Right lobe of liver (tissue), 6 donors: Measurements from ENCODE around the gene SPRR2E. TPM values are rescaled to one million over a fixed set of nuclear protein-coding genes. Genes with fewer than 3 reads are reported as not detected.
"Not testable (repeated sequence)": the region's sequence is repeated elsewhere in the genome, so short reads cannot be mapped to it uniquely, and the experiment has no call there.

Source experiments
- ATAC-seq, 4 donors: fragments of 200-7000 bp; cut with Tn5 transposase; one replicate each; pipeline ENCODE4 v1.9.1; 2020; ENCODE audit warnings: mild to moderate bottlenecking in 4 of 4, moderate library complexity in 4 of 4
- DNase-seq, 3 donors: peaks; one replicate each; pipeline ENCODE4 v3.0.0-alpha.2; 2020
- H3K27ac ChIP-seq, 3 donors: fragments of 200-600 bp; one replicate each; pipeline ENCODE4 v1.8.0; 2022
- H3K27me3 ChIP-seq, 2 donors: fragments of 200-600 bp; one replicate each; pipeline ENCODE4 v1.8.0; 2022
- H3K36me3 ChIP-seq, 4 donors: fragments of 200-600 bp; sonication (generic) in 1 of 4; one replicate each; pipeline versions ENCODE4 v1.5.1 to v1.8.0; 2017 to 2022; ENCODE audit warnings: control low read depth in 1 of 4
- H3K4me1 ChIP-seq, 4 donors: fragments of 200-600 bp; sonication (generic) in 1 of 4; one replicate each; pipeline versions ENCODE4 v1.5.1 to v1.8.0; 2017 to 2022; ENCODE audit warnings: control low read depth in 1 of 4
- H3K4me3 ChIP-seq, 3 donors: fragments of 200-600 bp; one replicate each; pipeline ENCODE4 v1.8.0; 2022
- H3K9me3 ChIP-seq, 4 donors: fragments of 200-600 bp; sonication (generic) in 1 of 4; one replicate each; pipeline versions ENCODE4 v1.5.1 to v1.8.0; 2017 to 2022; ENCODE audit warnings: control low read depth in 1 of 4
- POLR2A ChIP-seq: fragments of 450-650 bp; IDR thresholded peaks from one replicate; pipeline ENCODE4 v1.6.1; 2017; ENCODE audit warnings: antibody characterized with exemption, mild to moderate bottlenecking
- WGBS: methylation state at CpG from one replicate; pipeline ENCODE4 v1.1.6; 2018; ENCODE audit warnings: low coverage, low lambda C conversion rate; ENCODE audit not compliant: insufficient coverage; ENCODE audit errors: missing lambda C conversion rate; 5-methylcytosine and 5-hydroxymethylcytosine counted together
- intact Hi-C, 2 donors: fragments of 100-400 bp; cut with DNase I; formaldehyde crosslinking; loops; one replicate each; pipeline versions ENCODE4 v1.11.2 to v1.14.1; 2022
- long read RNA-seq: library from polyadenylated mRNA; unstranded; transcript quantifications from one replicate; pipeline ENCODE4 v2.0.0, GENCODE V29; 2019
- total RNA-seq, 6 experiments: library from RNA; depleted of rRNA in 2 of 6; stranded (reverse); fragments of >200 nt in 2 of 6; fragmentation: NEBNext Ultra II Directional in 3 of 6; extraction: Animal tissue kit (Norgen Biotek cat#: 25700) in 3 of 6; gene quantifications; one replicate each; pipeline versions ENCODE4 v1.1.0 to v1.2.4, GENCODE V29; 2016 to 2023
- TF ChIP-seq, protein P1 (sequence below), 4 donors: fragments of 200-600 bp in 3 of 4; fragments of 450-650 bp in 1 of 4; IDR thresholded peaks; one replicate each; pipeline versions ENCODE4 v1.5.1 to v1.8.0; 2016 to 2022; ENCODE audit warnings: antibody characterized with exemption in 4 of 4, mild to moderate bottlenecking in 2 of 4
- donor health status: DM: no; HTN: yes; CAD: no.
- donor health status: DM: no; HTN: no; CAD: no.
- donor health status: DM: no; HTN: no; CAD: no.
- donor health status: DM: no; HTN: yes; CAD: no.
- donor health status: DM: no; HTN: yes; CAD: no.

Gene SPRR2E
- not detected for total RNA-seq
- long read RNA-seq = 0 reads

GRCh38 chr1:153094426-153094825, at the start of gene SPRR2E:
Gene SPRR2E, minus strand, starts transcription at chr1:153094526. Its CDS starts 775 bp downstream, at chr1:153093751.
- Histone ChIP-seq H3K27me3 (no peaks in the 10 kb centered on the region), H3K36me3 (no peaks in the 10 kb centered on the region), H3K9me3 (no peaks in the 10 kb centered on the region), H3K27ac (no peak within 1 kb of the TSS), H3K4me1 (no peaks in the 10 kb centered on the region), H3K4me3 (no peak within 1 kb of the TSS)
- ATAC-seq (no peak), DNase-seq (no peak)
- intact Hi-C loops = no loop called here
- no peak for TF ChIP-seq POLR2A
- TF ChIP-seq, protein P1, sequence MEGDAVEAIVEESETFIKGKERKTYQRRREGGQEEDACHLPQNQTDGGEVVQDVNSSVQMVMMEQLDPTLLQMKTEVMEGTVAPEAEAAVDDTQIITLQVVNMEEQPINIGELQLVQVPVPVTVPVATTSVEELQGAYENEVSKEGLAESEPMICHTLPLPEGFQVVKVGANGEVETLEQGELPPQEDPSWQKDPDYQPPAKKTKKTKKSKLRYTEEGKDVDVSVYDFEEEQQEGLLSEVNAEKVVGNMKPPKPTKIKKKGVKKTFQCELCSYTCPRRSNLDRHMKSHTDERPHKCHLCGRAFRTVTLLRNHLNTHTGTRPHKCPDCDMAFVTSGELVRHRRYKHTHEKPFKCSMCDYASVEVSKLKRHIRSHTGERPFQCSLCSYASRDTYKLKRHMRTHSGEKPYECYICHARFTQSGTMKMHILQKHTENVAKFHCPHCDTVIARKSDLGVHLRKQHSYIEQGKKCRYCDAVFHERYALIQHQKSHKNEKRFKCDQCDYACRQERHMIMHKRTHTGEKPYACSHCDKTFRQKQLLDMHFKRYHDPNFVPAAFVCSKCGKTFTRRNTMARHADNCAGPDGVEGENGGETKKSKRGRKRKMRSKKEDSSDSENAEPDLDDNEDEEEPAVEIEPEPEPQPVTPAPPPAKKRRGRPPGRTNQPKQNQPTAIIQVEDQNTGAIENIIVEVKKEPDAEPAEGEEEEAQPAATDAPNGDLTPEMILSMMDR (IDR thresholded peaks at IDR 0.05) = no peak

DNA sequence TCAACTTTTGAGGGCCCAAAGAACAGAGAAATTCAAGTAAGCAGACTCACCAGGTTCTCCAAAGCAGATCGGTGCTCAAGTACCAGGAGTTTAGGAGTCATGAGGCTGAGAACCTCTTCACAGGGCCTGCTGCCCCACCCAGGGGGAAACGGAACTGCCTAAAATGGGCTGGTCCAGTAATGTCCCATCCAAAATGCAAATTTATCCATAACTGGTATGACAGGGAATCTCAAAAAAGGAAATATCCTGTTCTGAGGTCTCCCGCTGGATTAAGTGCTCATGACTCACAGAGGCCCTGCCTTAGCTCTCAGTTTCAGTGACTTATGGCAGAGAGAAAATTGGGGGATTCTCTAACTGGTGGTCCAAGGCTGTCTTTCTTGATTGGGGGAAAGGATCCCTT, 47.1 kb upstream of the SPRR2E start:
- ATAC-seq (no peak), DNase-seq (no peak)
- Histone ChIP-seq H3K4me3 (no peak overlapping the region), H3K36me3 (no peaks in the 10 kb centered on the region), H3K27ac (no peak overlapping the region), H3K9me3 (no peaks in the 10 kb centered on the region), H3K4me1 (no peaks in the 10 kb centered on the region), H3K27me3 (no peaks in the 10 kb centered on the region)
- intact Hi-C loops = no loop called here
- WGBS = 67% methylated on average over 2 of the region's 3 CpGs
- TF ChIP-seq, protein P1 (IDR thresholded peaks at IDR 0.05) = no peak
- TF ChIP-seq POLR2A = no peak

- 7% methylated on average over 1 of the region's 3 CpGs for WGBS
- TF ChIP-seq, protein P1 (IDR thresholded peaks at IDR 0.05) = no peak
- no peak for TF ChIP-seq POLR2A
- DNase-seq (no peak), ATAC-seq (no peak)
- Histone ChIP-seq H3K36me3 (no peaks in the 10 kb centered on the region), H3K27ac (no peak overlapping the region), H3K9me3 (no peaks in the 10 kb centered on the region), H3K4me1 (no peaks in the 10 kb centered on the region), H3K4me3 (no peak overlapping the region), H3K27me3 (no peaks in the 10 kb centered on the region)
- intact Hi-C loops = no loop called here
Measured at GRCh38 chr1:153140484-153140883, 46.2 kb upstream of the SPRR2E start.

DNA sequence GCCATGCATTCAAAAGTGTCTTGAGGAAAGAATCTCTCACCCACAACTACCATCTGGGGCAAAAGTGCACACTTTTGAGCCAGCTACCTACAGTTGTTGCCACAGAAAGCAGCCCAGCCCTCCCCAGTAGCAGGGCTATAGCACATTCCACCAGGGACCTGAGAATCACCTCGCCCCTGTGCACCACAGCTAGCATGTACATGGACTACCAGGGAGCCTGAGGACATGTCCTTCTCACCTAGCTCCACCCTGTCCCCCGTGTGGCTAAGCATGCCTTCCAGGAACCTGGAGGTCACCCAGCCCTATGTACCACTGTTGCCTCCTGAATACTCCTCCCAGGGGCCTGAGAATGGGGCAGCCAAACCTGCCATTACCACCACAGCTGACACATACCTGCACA, 39.4 kb upstream of the SPRR2E start:
- no peak overlapping the region for H3K27ac ChIP-seq
- no CpG with 5 or more reads among the region's 2 CpGs for WGBS
- H3K9me3 ChIP-seq = no peaks in the 10 kb centered on the region
- no peak for ATAC-seq
- no peaks in the 10 kb centered on the region for H3K27me3 ChIP-seq
- no peaks in the 10 kb centered on the region for H3K4me1 ChIP-seq
- H3K4me3 ChIP-seq = no peak overlapping the region
- intact Hi-C loops = no loop called here
- H3K36me3 ChIP-seq = no peaks in the 10 kb centered on the region
- TF ChIP-seq, protein P1 (IDR thresholded peaks at IDR 0.05) = no peak
- TF ChIP-seq POLR2A = no peak
- no peak for DNase-seq

DNA sequence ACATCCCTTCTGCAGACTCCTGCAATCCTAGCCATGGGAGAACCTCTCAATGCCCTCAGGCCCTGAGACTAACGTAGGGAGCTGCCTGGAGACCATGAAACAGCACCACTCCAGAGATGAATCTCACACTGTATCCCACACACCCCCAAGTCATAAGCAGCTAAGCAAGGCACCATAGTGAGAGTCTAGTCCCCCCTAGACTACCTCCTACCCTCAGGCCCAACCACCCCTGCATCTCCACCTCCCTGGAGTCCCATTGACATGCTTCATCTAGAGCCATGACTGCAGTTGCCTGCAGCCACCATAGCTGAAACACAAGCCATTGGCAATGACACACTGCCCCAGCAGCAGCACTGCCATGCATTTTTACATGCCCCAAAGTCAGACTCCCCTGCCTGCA, 38.9 kb upstream of the SPRR2E start:
- TF ChIP-seq, protein P1 (IDR thresholded peaks at IDR 0.05) = no peak
- TF ChIP-seq POLR2A = no peak
- Histone ChIP-seq H3K27ac (no peak overlapping the region), H3K36me3 (no peaks in the 10 kb centered on the region), H3K9me3 (no peaks in the 10 kb centered on the region), H3K4me1 (no peaks in the 10 kb centered on the region), H3K4me3 (no peak overlapping the region), H3K27me3 (no peaks in the 10 kb centered on the region)
- intact Hi-C loops = no loop called here
- WGBS = no CpG with 5 or more reads among the region's 1 CpG
- DNase-seq (no peak), ATAC-seq (no peak)

- ATAC-seq, H3K36me3 ChIP-seq, H3K27me3 ChIP-seq, H3K4me1 ChIP-seq, H3K4me3 ChIP-seq, H3K9me3 ChIP-seq, DNase-seq, H3K27ac ChIP-seq, intact Hi-C loops: not testable (repeated sequence)
- 73% methylated on average over 4 of the region's 4 CpGs for WGBS
Measured at GRCh38 chr1:153128688-153129087, 34.4 kb upstream of the SPRR2E start.
